Uterus (tissue), 4 donors: ENCODE results near the gene SMIM41. TPM values are rescaled to one million over a fixed set of nuclear protein-coding genes. Genes with fewer than 3 reads are reported as not detected.

Experiments
- DNase-seq, 2 donors: peaks; one replicate each; pipeline ENCODE4 v3.0.0-alpha.2; 2019 to 2020
- H3K27ac ChIP-seq, 2 donors: fragments of 200-600 bp; sonication (generic); 1 replicate in 1 of 2; 2 replicates in 1 of 2; pipeline ENCODE4 v1.5.1; 2016 to 2018
- H3K27me3 ChIP-seq, 2 donors: fragments of 200-600 bp; sonication (generic); one replicate each; pipeline ENCODE4 v1.5.1; 2018 to 2019; ENCODE audit warnings: control low read depth in 1 of 2
- H3K36me3 ChIP-seq, 2 donors: fragments of 200-600 bp; sonication (generic); one replicate each; pipeline ENCODE4 v1.5.1; 2019; ENCODE audit warnings: control low read depth in 1 of 2
- H3K4me1 ChIP-seq, 2 donors: fragments of 200-600 bp; sonication (generic); one replicate each; pipeline ENCODE4 v1.5.1; 2018 to 2019; ENCODE audit warnings: control low read depth in 1 of 2
- H3K4me3 ChIP-seq, 2 donors: fragments of 200-600 bp; sonication (generic); 1 replicate in 1 of 2; 2 replicates in 1 of 2; pipeline ENCODE4 v1.5.1; 2018 to 2019; ENCODE audit warnings: mild to moderate bottlenecking in 1 of 2
- H3K9me3 ChIP-seq, 2 donors: fragments of 200-600 bp; sonication (generic); one replicate each; pipeline ENCODE4 v1.5.1; 2019; ENCODE audit warnings: control low read depth in 1 of 2
- POLR2A ChIP-seq, 2 donors: fragments of 450-650 bp; IDR thresholded peaks; one replicate each; pipeline ENCODE4 v1.6.1; 2016; ENCODE audit warnings: antibody characterized with exemption in 2 of 2, mild to moderate bottlenecking in 1 of 2, moderate library complexity in 1 of 2
- intact Hi-C: fragments of 100-400 bp; cut with DNase I; formaldehyde crosslinking; loops from one replicate; pipeline ENCODE4 v1.15.1; 2023; ENCODE audit warnings: low total_unique reads
- total RNA-seq, 4 donors: library from RNA; depleted of rRNA in 3 of 4; stranded (reverse); fragments of >200 nt in 3 of 4; gene quantifications; one replicate each; pipeline versions ENCODE4 v1.1.0 to v1.2.4, GENCODE V29; 2014 to 2023
- TF ChIP-seq, protein P1 (sequence below), 4 experiments: fragments of 200-600 bp in 2 of 4; fragments of 450-650 bp in 2 of 4; sonication (generic) in 2 of 4; IDR thresholded peaks; one replicate each; pipeline ENCODE4 v1.5.1; 2016 to 2019; ENCODE audit warnings: antibody characterized with exemption in 4 of 4, mild to moderate bottlenecking in 2 of 4, moderate library complexity in 1 of 4
- donor health status: DM: yes; HTN: yes; CAD: no.

The SMIM41 gene
- total RNA-seq, 4 donors from 2014 or later, result not detected

- TF ChIP-seq POLR2A (IDR thresholded peaks at IDR 0.05), result no peak
- TF ChIP-seq, protein P1, sequence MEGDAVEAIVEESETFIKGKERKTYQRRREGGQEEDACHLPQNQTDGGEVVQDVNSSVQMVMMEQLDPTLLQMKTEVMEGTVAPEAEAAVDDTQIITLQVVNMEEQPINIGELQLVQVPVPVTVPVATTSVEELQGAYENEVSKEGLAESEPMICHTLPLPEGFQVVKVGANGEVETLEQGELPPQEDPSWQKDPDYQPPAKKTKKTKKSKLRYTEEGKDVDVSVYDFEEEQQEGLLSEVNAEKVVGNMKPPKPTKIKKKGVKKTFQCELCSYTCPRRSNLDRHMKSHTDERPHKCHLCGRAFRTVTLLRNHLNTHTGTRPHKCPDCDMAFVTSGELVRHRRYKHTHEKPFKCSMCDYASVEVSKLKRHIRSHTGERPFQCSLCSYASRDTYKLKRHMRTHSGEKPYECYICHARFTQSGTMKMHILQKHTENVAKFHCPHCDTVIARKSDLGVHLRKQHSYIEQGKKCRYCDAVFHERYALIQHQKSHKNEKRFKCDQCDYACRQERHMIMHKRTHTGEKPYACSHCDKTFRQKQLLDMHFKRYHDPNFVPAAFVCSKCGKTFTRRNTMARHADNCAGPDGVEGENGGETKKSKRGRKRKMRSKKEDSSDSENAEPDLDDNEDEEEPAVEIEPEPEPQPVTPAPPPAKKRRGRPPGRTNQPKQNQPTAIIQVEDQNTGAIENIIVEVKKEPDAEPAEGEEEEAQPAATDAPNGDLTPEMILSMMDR (IDR thresholded peaks at IDR 0.05), result no peak
- H3K4me3 ChIP-seq, result no peak overlapping the region
- intact Hi-C loops, result no loop called here
- no peaks in the 10 kb centered on the region for H3K36me3 ChIP-seq
- no peaks in the 10 kb centered on the region for H3K27me3 ChIP-seq
- H3K9me3 ChIP-seq, result no peaks in the 10 kb centered on the region
- H3K4me1 ChIP-seq, result no peaks in the 10 kb centered on the region
- no peak for DNase-seq
- no peak overlapping the region for H3K27ac ChIP-seq
These were observed 10.0 kb downstream of the SMIM41 start for GRCh38 chr12:52089491-52089890.

DNA sequence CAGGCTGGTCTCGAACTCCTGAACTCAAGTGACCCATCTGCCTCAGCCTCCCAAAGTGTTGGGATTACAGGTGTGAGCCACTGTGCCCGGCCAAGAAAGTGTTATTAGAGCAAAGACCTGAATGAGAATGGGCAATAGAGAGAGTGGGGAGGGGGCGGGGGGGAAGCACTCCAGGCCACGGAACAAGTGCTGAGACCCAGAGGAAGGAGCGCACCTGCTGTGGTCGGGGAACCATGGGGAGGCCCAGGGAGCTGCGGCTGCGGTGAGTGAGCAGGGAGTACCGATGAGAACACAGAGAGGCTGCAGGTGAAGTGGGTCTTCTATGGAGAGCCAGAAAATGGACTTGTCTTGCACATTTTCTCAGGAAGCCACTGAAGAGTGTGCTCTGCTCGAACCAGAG is 10.8 kb downstream of the SMIM41 start:
- no peaks in the 10 kb centered on the region for H3K4me1 ChIP-seq
- H3K27ac ChIP-seq, result no peak overlapping the region
- intact Hi-C loops, result no loop called here
- TF ChIP-seq, protein P1 (IDR thresholded peaks at IDR 0.05), result no peak
- TF ChIP-seq POLR2A (IDR thresholded peaks at IDR 0.05), result no peak
- H3K9me3 ChIP-seq, result no peaks in the 10 kb centered on the region
- no peak for DNase-seq
- H3K27me3 ChIP-seq, result no peaks in the 10 kb centered on the region
- H3K4me3 ChIP-seq, result no peak overlapping the region
- H3K36me3 ChIP-seq, result no peaks in the 10 kb centered on the region

DNA sequence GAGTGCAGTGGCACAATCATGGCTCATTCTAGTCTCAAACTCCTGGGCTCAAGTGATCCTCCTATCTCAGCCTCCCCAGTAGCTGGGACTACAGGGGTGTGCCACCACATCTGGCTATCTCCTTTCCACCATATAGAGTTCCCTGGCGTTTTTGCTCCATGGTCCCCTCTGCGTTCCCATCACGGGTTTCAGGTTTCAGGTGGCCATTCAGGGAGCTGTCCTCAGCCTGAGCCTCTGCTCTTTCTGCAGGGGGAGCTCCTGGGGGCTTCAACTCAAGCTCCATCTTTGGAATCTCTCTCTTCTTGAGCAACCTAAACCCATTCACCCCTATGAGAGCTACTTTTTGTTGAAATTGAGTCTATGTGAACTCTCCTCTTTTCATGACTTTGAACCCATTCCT is 11.6 kb downstream of the SMIM41 start:
- Histone ChIP-seq H3K9me3 (no peaks in the 10 kb centered on the region), H3K4me1 (no peaks in the 10 kb centered on the region), H3K27me3 (no peaks in the 10 kb centered on the region), H3K4me3 (no peak overlapping the region), H3K27ac (no peak overlapping the region), H3K36me3 (no peaks in the 10 kb centered on the region)
- no peak for TF ChIP-seq POLR2A (IDR thresholded peaks at IDR 0.05)
- TF ChIP-seq, protein P1 (IDR thresholded peaks at IDR 0.05), result no peak
- intact Hi-C loops, result no loop called here
- DNase-seq, result no peak

DNA sequence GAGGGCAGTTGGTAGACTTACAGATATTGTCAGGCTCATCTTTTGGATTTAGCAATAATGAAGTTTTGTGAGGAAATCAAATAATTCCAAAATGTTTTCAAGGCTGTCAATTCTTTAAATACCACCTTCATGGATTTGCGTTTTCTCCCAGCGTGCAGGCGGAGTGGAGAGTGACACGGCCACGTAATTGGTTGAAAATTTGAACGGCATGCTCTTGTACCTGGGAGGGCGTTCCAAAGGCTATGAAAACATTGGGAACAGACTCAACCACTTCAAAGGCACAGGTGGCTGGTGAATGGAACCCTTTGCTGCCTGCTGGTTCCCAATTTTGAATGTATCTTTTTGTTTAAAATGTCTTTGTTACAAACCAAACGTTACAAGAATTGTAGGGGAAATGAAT is 12.4 kb downstream of the SMIM41 start:
- Histone ChIP-seq H3K36me3 (no peaks in the 10 kb centered on the region), H3K4me1 (no peaks in the 10 kb centered on the region), H3K4me3 (no peak overlapping the region), H3K27ac (no peak overlapping the region), H3K9me3 (no peaks in the 10 kb centered on the region), H3K27me3 (no peaks in the 10 kb centered on the region)
- TF ChIP-seq POLR2A (IDR thresholded peaks at IDR 0.05), result no peak
- TF ChIP-seq, protein P1 (IDR thresholded peaks at IDR 0.05), result no peak
- no peak for DNase-seq
- intact Hi-C loops, result no loop called here

GRCh38 chr12:52093346-52093745 is 13.8 kb downstream of the SMIM41 start:
- no peaks in the 10 kb centered on the region for H3K27me3 ChIP-seq
- TF ChIP-seq, protein P1 (IDR thresholded peaks at IDR 0.05), result no peak
- no peak for TF ChIP-seq POLR2A (IDR thresholded peaks at IDR 0.05)

More at GRCh38 chr12:52093346-52093745, 13.8 kb downstream of the SMIM41 start:
- DNase-seq, result no peak
- Histone ChIP-seq H3K36me3 (no peaks in the 10 kb centered on the region), H3K4me1 (no peaks in the 10 kb centered on the region), H3K9me3 (no peaks in the 10 kb centered on the region), H3K4me3 (no peak overlapping the region), H3K27ac (no peak overlapping the region)
- intact Hi-C loops, result no loop called here
